ENCODE measurements around the gene KRT6A.

Gene KRT6A

DNA sequence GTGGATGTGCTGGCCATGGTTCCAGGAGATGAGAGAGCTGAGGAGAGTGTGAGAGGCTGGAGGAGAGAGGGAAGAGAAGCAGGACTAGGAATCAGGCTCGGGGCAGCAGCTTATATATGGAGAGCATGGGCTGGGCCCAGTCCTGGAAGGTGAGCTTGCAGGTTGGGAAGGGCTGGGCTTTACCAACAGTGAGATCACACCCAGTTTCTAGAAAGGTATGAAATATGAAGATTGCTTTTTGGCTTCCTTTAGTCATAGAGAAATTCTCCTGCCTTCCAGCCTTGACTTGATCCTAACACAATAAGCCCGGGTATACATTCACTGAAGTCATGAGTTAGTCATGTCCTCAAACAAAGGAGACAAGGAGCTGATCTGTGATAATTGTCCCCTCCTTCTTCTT, at the start of gene KRT6A:
KRT6A (minus strand) TSS at position 86 of the 400 bp plus-strand sequence; CDS start at position 17, 69 bp downstream.
- no peak for DNase-seq

DNA sequence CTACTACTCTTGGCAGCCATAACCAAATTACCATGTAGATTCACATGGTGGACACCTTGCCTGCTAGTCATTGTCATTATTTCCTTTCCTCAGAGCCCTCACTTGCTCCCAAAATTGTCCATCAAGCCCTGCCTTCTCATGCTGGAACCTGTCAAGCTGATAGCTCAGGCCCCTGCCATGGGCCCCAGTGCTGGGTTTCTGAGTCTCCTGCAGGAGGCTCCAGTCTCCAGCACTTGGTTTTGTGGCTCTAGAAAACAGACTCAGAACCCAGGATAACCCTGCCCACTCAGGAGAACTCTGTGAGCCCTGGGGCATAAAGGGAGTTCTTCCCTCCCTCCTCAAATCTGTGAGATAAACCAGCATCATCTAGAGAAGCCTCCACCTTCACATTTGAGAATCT, 49.1 kb upstream of the KRT6A start:
- DNase-seq, result no peak

GRCh38 chr12:52541709-52542108, 48.7 kb upstream of the KRT6A start:
- DNase-seq, result no peak

GRCh38 chr12:52540531-52540930, 47.5 kb upstream of the KRT6A start:
- no peak for DNase-seq

DNA sequence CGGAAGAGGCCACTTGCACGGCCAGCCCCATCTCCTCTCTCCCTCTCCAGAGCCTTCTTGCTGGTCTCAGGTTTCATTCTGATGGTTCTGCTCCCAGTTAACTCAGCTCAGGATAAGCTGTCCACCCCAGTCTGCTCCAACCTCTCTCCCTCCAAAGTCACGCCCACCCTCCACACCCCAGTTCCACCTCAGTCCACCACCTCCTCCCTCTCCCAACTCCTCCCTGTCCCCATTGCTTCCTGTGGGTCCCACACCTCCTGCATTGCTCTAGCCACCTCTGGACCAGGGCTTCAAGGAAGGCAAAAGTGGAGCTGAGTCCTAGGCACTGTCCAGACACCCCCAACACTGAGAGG, 46.7 kb upstream of the KRT6A start:
- DNase-seq, result no peak

- DNase-seq, result peak; percentile 45
These were observed 46.2 kb upstream of the KRT6A start for GRCh38 chr12:52539083-52539820.

DNA sequence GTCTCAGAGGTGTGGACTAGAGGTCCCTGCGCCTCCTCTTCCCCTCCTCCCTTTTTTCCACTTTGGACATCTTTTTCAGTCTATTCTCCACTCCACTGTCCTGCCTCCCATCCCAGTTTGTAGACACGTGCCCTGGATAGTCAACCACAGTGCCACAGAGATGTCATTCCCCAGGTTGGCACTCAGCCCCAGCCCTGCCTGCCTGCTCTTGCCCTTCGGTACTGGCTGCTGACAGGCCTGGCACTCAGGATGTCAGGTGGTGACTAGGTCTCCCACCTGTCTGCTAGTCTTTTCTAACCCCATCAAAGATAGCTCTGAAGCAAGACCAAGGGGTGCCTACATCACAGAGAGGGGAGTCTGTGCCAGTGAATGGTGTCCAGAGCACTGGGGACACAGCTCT, 44.0 kb upstream of the KRT6A start:
- no peak for DNase-seq

GRCh38 chr12:52535574-52535973, 42.5 kb upstream of the KRT6A start:
- DNase-seq, result no peak

GRCh38 chr12:52534482-52534881, 41.4 kb upstream of the KRT6A start:
- DNase-seq, result no peak

- DNase-seq, result no peak
These were observed 40.8 kb upstream of the KRT6A start for GRCh38 chr12:52533686-52534470.

DNA sequence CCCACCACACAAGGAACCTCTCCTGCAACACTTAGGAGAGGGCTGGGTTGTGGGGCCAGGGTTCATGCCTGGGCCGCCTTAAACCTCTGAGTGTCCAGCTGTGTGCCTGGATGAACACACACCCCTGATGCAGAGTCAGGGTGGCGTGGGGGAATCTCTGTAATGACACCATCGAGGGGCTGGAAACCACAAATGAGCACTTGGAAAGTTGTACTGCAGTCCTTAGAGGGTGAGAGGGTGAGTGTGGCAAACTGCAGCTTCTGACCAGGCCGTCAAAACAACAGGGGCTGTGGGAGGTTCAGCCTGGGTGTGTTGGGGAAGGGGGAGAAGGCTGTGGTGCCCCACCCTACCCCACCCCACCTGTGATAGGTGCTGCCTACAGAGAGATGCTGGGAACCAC, 39.6 kb upstream of the KRT6A start:
- no peak for DNase-seq

GRCh38 chr12:52531566-52532300, 38.7 kb upstream of the KRT6A start:
- no peak for DNase-seq

GRCh38 chr12:52530905-52531304, 37.8 kb upstream of the KRT6A start:
- DNase-seq, result no peak

- no peak for DNase-seq
These were observed 37.3 kb upstream of the KRT6A start for GRCh38 chr12:52530366-52530765.

DNA sequence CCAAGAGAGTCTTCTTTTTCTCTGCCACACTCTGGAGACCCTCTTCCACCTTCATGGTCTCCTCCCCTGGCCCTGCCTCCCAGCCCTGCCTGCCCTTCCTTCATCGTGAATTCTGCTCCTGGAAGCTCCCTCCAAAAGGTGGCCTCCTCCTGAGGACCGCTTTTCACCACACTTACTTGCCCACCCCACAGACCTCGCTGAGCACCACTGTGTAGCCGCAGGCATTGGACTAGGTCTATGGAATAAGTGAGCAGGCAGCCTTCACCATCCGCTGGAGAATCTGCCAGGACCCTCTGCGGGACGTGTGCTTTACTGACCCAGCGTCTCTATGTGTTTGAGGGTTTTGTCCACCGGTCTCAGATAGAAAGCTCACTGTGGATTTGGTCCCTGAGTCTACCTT, 36.8 kb upstream of the KRT6A start:
- DNase-seq, result no peak

DNA sequence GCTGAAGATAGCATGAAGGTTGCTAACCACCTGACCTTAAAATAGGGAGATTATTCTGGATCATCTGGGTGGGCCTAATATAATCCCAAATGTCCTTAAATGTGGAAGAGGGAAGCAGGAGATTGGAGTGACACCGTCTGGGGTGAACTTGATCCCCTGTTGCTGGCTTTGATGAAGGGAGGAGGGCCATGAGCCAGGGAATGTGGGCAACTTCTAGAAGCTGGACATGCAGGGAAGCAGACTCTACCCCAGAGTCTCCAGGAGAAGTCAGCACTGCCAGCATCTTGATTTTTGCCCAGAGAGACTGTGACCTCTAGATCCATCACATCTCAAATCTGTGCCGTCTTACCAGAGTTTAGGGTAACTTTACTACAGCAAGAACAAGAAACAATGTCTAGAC, 36.4 kb upstream of the KRT6A start:
- DNase-seq, result no peak

DNA sequence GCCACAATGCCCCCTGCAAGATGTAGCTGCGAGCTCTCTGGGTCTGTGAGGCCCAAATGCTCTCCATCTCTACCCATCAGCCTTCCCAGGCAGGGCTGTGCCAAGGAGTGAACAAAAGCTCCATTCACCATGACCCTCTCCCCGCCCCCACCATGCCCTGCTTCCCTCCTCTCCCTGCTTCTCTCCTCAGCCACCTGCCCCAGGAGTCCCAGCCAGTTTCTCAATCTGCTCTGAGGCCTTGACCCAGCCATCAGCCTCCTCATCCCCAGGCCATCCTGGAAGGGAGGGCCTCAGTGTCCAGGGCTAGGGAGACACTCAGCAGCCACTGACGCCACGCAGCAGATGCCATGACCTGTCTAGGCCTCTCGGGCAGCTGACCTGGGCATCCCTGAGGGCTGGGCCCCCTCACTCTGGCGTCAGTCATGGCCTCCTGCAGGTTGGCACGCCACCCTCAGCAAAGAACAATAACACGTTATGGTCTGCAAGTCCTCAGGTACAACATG, 35.6 kb upstream of the KRT6A start:
- no peak for DNase-seq

GRCh38 chr12:52527121-52527800, 34.2 kb upstream of the KRT6A start:
- DNase-seq, result no peak

GRCh38 chr12:52526511-52526951, 33.5 kb upstream of the KRT6A start:
- DNase-seq, result no peak

- DNase-seq, result no peak
These were observed 32.8 kb upstream of the KRT6A start for GRCh38 chr12:52525661-52526499.

- no peak for DNase-seq
These were observed 32.0 kb upstream of the KRT6A start for GRCh38 chr12:52524898-52525591.
